CD4-positive, alpha-beta T cell treated with Interleukin-6 for 4 hours (primary cell): ENCODE data around the gene C9orf43.
"Not testable (repeated sequence)": the region's sequence is repeated elsewhere in the genome, so short reads cannot be mapped to it uniquely, and the experiment has no call there.

Source experiments
- DNase-seq: peaks from one replicate; pipeline ENCODE4 v3.0.0-alpha.2; 2020; ENCODE audit warnings: mixed read lengths

The C9orf43 gene

GRCh38 chr9:113417370-113417769 lies 6.8 kb downstream of the C9orf43 start:
- DNase-seq = peak; percentile 22

GRCh38 chr9:113421726-113422125 lies 11.2 kb downstream of the C9orf43 start:
- no peak for DNase-seq

GRCh38 chr9:113425072-113425471 lies 14.5 kb downstream of the C9orf43 start:
- no peak for DNase-seq

- DNase-seq = no peak
Measured at GRCh38 chr9:113426701-113427100, 16.2 kb downstream of the C9orf43 start.

- no peak for DNase-seq
Measured at GRCh38 chr9:113427629-113428028, 17.1 kb downstream of the C9orf43 start.

GRCh38 chr9:113428062-113428615 lies 17.6 kb downstream of the C9orf43 start:
- no peak for DNase-seq

GRCh38 chr9:113431191-113431590 lies 20.6 kb downstream of the C9orf43 start:
- no peak for DNase-seq

- DNase-seq = no peak
Measured at GRCh38 chr9:113436728-113437515, 26.4 kb downstream of the C9orf43 start.

GRCh38 chr9:113437716-113438115 lies 27.2 kb downstream of the C9orf43 start:
- not testable (repeated sequence) for DNase-seq

GRCh38 chr9:113444736-113445135 lies 34.2 kb downstream of the C9orf43 start:
- no peak for DNase-seq

GRCh38 chr9:113446323-113446740 lies 35.8 kb downstream of the C9orf43 start:
- peak; percentile 22 for DNase-seq

GRCh38 chr9:113449376-113449775 lies 38.8 kb downstream of the C9orf43 start:
- no peak for DNase-seq

- no peak for DNase-seq
Measured at GRCh38 chr9:113452113-113452605, 41.6 kb downstream of the C9orf43 start.

GRCh38 chr9:113454914-113455761 lies 44.6 kb downstream of the C9orf43 start:
- DNase-seq = no peak

GRCh38 chr9:113456235-113456634 lies 45.7 kb downstream of the C9orf43 start:
- DNase-seq = no peak

GRCh38 chr9:113461285-113461684 lies 50.7 kb downstream of the C9orf43 start:
- no peak for DNase-seq

GRCh38 chr9:113461943-113462342 lies 51.4 kb downstream of the C9orf43 start:
- DNase-seq = no peak

- DNase-seq = no peak
Measured at GRCh38 chr9:113462781-113463286, 52.3 kb downstream of the C9orf43 start.

GRCh38 chr9:113463418-113464285 lies 53.1 kb downstream of the C9orf43 start, which contains the start of gene RGS3:
RGS3 (plus strand) TSS chr9:113463727; CDS start chr9:113463803, 76 bp downstream.
- DNase-seq = no peak

GRCh38 chr9:113464286-113464660 lies 53.7 kb downstream of the C9orf43 start:
- DNase-seq = no peak

GRCh38 chr9:113465599-113466140 lies 55.1 kb downstream of the C9orf43 start:
- no peak for DNase-seq

GRCh38 chr9:113467183-113467582 lies 56.6 kb downstream of the C9orf43 start:
- DNase-seq = no peak
